ENCODE results near the gene ST3GAL4. TPM values are rescaled to one million over a fixed set of nuclear protein-coding genes. Genes with fewer than 3 reads are reported as not detected.
"Not testable (repeated sequence)": the region's sequence is repeated elsewhere in the genome, so short reads cannot be mapped to it uniquely, and the experiment has no call there.

ST3GAL4 gene
- total RNA-seq, 1 experiment from 2014 or later: 11.2 TPM

DNA sequence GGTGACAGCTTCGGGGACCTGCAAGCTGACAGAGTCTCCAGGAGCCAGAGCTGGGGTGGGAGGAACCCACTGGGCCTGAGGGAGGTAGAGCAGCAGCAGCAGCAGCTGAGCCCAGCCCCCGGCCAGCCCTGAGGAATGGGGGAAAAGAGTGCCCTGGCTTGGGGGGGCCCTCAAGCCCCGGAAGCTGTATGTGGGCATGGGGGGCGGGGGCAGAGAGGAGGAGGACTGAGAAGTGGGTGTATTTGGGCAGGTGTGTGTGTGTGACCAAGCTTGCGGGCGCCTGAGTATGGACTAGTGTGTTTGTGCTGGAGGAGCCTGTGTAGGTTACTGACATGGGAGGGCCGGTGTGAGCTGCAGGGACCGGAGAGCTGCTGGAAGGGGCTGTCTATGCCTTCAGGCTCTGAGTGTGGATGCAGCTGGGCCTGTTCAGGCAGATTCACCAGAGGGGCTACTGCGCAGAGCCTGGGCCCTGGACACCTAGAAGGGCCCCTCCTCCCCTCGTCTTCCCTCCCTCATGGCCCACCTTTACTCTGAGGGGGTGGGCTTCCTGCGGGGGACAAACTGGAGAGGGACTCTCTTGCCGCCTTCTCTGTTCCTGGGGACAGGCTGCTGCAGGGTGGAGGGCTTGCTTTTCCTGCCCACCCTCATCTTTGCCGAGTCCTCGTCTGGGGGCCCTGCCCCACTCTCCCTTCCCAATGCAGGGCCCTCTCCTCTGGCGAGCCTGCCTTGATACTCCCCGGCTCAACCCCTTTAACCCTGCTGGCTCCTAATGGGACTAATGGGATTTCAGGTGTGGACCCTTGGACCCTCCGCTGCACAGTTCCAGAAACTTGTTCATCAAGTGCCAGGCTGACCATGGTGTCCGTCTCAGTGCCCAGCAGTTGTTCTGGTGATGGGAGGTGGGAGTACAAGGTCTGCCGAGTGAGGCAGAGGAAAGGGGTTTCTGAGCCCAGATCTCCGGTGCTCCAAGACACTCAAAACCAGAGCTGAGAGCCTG is 28.2 kb downstream of the ST3GAL4 start:
- CTCF ChIA-PET: no interaction called here
- no peak overlapping the region for H3K4me3 Mint-ChIP-seq (ENCODE audit: unreplicated experiment)

DNA sequence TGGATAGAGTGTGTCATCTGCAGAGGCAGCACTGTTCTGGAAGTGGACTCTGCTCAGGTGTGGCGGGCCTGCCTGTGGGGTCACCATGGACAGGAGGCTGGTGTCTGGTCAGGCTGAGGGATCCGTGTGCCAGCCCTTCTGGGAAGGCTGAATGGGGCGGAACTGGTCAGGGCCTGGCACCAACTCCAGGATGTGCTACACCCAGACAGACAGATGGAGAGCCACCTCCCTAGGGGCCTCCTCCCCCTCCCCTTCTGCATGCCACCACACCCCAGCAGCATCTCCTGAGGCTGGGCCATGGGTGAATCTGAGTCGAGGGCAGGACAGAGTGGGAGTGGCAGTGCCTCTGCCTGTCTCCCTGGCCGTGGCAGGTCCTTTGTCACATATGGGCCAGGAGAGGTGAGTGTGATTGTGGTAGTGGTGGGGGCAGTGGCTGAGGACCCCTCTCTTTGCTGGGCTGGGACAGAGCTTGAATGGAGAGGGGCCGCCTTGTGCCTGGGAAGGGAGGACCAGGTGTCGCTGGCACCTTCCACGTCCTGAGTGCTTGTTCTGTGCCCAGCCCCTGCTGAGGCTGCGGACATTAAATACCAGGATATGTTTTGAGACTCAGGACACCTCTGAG is 29.1 kb downstream of the ST3GAL4 start:
- H3K27me3 Mint-ChIP-seq (ENCODE audit: insufficient read depth, unreplicated experiment): no peaks in the 10 kb centered on the region
- ChIA-PET POLR2A (no interaction called here), CTCF (no interaction called here)
- no peaks in the 10 kb centered on the region for H3K9me3 Mint-ChIP-seq (ENCODE audit: unreplicated experiment)
- H3K36me3 Mint-ChIP-seq (ENCODE audit: insufficient read depth, unreplicated experiment): no peaks in the 10 kb centered on the region
- no peaks in the 10 kb centered on the region for H3K27me3 ChIP-seq (replicated peaks; ENCODE audit: control insufficient read depth, insufficient read depth, low read length)
- H3K4me1 ChIP-seq: peaks cover 12% of the 10 kb centered on the region; the same call in 1 of the 2 replicates
- DNase-seq: no peak
- H3K4me3 Mint-ChIP-seq (ENCODE audit: unreplicated experiment): no peak overlapping the region
- H3K9me3 ChIP-seq: no peaks in the 10 kb centered on the region
- H3K27ac Mint-ChIP-seq (ENCODE audit: unreplicated experiment): peak overlapping the region; percentile 35
- H3K36me3 ChIP-seq (ENCODE audit: control insufficient read depth, insufficient read depth, low read length): no peaks in the 10 kb centered on the region
- H3K4me3 ChIP-seq (ENCODE audit: low read depth, low read length): no peak overlapping the region
- BruUV-seq (replicated peaks): no TSS peak
- intact Hi-C loops (cut with micrococcal nuclease; ENCODE audit: unreplicated experiment): no loop called here
- H3K4me1 Mint-ChIP-seq (ENCODE audit: low read depth, unreplicated experiment): no peaks in the 10 kb centered on the region
- TF ChIP-seq, protein P1, sequence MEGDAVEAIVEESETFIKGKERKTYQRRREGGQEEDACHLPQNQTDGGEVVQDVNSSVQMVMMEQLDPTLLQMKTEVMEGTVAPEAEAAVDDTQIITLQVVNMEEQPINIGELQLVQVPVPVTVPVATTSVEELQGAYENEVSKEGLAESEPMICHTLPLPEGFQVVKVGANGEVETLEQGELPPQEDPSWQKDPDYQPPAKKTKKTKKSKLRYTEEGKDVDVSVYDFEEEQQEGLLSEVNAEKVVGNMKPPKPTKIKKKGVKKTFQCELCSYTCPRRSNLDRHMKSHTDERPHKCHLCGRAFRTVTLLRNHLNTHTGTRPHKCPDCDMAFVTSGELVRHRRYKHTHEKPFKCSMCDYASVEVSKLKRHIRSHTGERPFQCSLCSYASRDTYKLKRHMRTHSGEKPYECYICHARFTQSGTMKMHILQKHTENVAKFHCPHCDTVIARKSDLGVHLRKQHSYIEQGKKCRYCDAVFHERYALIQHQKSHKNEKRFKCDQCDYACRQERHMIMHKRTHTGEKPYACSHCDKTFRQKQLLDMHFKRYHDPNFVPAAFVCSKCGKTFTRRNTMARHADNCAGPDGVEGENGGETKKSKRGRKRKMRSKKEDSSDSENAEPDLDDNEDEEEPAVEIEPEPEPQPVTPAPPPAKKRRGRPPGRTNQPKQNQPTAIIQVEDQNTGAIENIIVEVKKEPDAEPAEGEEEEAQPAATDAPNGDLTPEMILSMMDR (IDR thresholded peaks at IDR 0.05; ENCODE audit: insufficient read depth in 1 of 2, low read depth in 1 of 2, low read length in 1 of 2, severe bottlenecking in 1 of 2, unreplicated experiment in 1 of 2): no peak

More for the DNA sequence above, 28.2 kb downstream of the ST3GAL4 start:
- no TSS peak for BruUV-seq (replicated peaks)
- no peak overlapping the region for H3K4me3 ChIP-seq (ENCODE audit: low read depth, low read length)
- peak overlapping the region; percentile 35 for H3K27ac Mint-ChIP-seq (ENCODE audit: unreplicated experiment)
- no peaks in the 10 kb centered on the region for H3K36me3 Mint-ChIP-seq (ENCODE audit: insufficient read depth, unreplicated experiment)
- H3K4me1 ChIP-seq: peaks cover 12% of the 10 kb centered on the region; the same call in 1 of the 2 replicates
- POLR2A ChIA-PET: no interaction called here
- intact Hi-C loops (cut with micrococcal nuclease; ENCODE audit: unreplicated experiment): no loop called here
- no peaks in the 10 kb centered on the region for H3K9me3 Mint-ChIP-seq (ENCODE audit: unreplicated experiment)
- no peaks in the 10 kb centered on the region for H3K27me3 ChIP-seq (replicated peaks; ENCODE audit: control insufficient read depth, insufficient read depth, low read length)
- H3K9me3 ChIP-seq: no peaks in the 10 kb centered on the region
- no peaks in the 10 kb centered on the region for H3K27me3 Mint-ChIP-seq (ENCODE audit: insufficient read depth, unreplicated experiment)
- no peaks in the 10 kb centered on the region for H3K36me3 ChIP-seq (ENCODE audit: control insufficient read depth, insufficient read depth, low read length)
- DNase-seq: no peak
- TF ChIP-seq, protein P1 (IDR thresholded peaks at IDR 0.05; ENCODE audit: insufficient read depth in 1 of 2, low read depth in 1 of 2, low read length in 1 of 2, severe bottlenecking in 1 of 2, unreplicated experiment in 1 of 2): no peak
- no peaks in the 10 kb centered on the region for H3K4me1 Mint-ChIP-seq (ENCODE audit: low read depth, unreplicated experiment)

DNA sequence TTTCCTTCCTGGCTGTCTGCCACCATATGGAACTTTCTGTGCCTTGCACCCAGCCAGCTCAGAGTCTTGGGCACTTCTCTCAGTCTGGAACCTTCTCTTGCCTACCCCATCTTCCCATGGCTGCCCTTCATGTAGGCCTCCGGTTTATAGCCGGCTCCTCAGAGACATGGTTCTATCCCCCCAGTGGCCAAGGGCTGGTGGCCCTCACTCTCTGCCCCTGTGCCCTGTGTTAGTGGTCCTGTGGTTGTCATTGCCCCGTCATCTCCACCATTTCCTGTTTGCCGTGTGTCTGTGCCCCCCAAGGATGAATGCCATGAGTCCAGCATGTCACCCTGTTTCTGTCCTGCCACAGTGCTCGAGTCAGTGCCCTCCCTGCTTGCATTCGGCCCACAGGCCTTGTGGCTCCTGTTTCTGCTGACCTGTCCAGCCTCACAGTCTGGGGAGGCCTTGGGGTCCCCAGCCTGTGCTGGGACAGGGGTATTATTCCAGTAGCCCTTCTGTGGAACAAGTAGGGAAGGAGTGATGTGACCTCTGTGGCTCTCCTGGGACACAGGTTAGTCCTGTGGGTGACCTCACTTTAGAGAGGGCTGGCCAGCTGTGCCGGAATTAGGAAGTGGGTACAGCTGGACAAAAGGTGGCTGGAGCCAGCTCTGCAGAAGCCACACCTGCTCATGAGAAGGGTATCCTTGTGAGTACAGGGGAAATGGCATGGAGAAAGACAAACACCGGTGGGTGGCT is 30.7 kb downstream of the ST3GAL4 start:
- H3K27me3 Mint-ChIP-seq (ENCODE audit: insufficient read depth, unreplicated experiment): no peaks in the 10 kb centered on the region
- no peaks in the 10 kb centered on the region for H3K27me3 ChIP-seq (replicated peaks; ENCODE audit: control insufficient read depth, insufficient read depth, low read length)
- TF ChIP-seq, protein P1 (IDR thresholded peaks at IDR 0.05; ENCODE audit: insufficient read depth in 1 of 2, low read depth in 1 of 2, low read length in 1 of 2, severe bottlenecking in 1 of 2, unreplicated experiment in 1 of 2): no peak
- no TSS peak for BruUV-seq (replicated peaks)
- H3K36me3 Mint-ChIP-seq (ENCODE audit: insufficient read depth, unreplicated experiment): no peaks in the 10 kb centered on the region
- DNase-seq: no peak
- H3K4me1 Mint-ChIP-seq (ENCODE audit: low read depth, unreplicated experiment): no peaks in the 10 kb centered on the region
- intact Hi-C loops (cut with micrococcal nuclease; ENCODE audit: unreplicated experiment): no loop called here
- H3K9me3 ChIP-seq: no peaks in the 10 kb centered on the region
- H3K4me3 ChIP-seq (ENCODE audit: low read depth, low read length): no peak overlapping the region
- CTCF ChIA-PET: interaction anchor here (0.7 kb wide), 1 partner anchor 1020 kb away, joined by 4 read pairs; no protein-coding TSS in a partner anchor
- POLR2A ChIA-PET: no interaction called here
- no peak overlapping the region for H3K27ac Mint-ChIP-seq (ENCODE audit: unreplicated experiment)
- no peak overlapping the region for H3K4me3 Mint-ChIP-seq (ENCODE audit: unreplicated experiment)
- H3K9me3 Mint-ChIP-seq (ENCODE audit: unreplicated experiment): no peaks in the 10 kb centered on the region
- peaks cover 12% of the 10 kb centered on the region; the same call in 1 of the 2 replicates for H3K4me1 ChIP-seq
- no peaks in the 10 kb centered on the region for H3K36me3 ChIP-seq (ENCODE audit: control insufficient read depth, insufficient read depth, low read length)

DNA sequence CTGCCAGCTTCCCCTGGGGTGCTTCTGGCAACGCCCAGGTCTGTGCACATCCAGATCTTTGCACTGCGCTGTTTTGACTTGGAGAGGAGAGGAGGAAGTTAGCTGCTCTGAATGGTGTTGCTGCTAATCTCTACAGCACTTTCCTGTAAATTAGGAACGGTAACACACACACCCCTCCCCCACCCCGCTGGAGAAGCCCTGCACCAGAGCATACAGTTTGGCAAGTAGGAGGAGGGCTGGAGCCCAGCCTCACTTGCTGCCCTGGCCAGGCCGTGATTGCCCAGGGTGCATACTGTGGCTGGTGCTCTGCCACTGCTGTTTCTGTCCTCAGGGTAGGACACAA is 31.2 kb downstream of the ST3GAL4 start:
- BruUV-seq (replicated peaks): not testable (repeated sequence)

More for the DNA sequence above, 31.2 kb downstream of the ST3GAL4 start:
- H3K4me3 ChIP-seq (ENCODE audit: low read depth, low read length); H3K4me1 Mint-ChIP-seq (ENCODE audit: low read depth, unreplicated experiment); CTCF ChIA-PET; H3K9me3 ChIP-seq; H3K36me3 Mint-ChIP-seq (ENCODE audit: insufficient read depth, unreplicated experiment); H3K27ac Mint-ChIP-seq (ENCODE audit: unreplicated experiment); DNase-seq; POLR2A ChIA-PET; H3K27me3 Mint-ChIP-seq (ENCODE audit: insufficient read depth, unreplicated experiment); intact Hi-C loops (cut with micrococcal nuclease; ENCODE audit: unreplicated experiment); H3K4me3 Mint-ChIP-seq (ENCODE audit: unreplicated experiment); H3K9me3 Mint-ChIP-seq (ENCODE audit: unreplicated experiment); H3K27me3 ChIP-seq (replicated peaks; ENCODE audit: control insufficient read depth, insufficient read depth, low read length); H3K36me3 ChIP-seq (ENCODE audit: control insufficient read depth, insufficient read depth, low read length): not testable (repeated sequence)
- peaks cover 12% of the 10 kb centered on the region; the same call in 1 of the 2 replicates for H3K4me1 ChIP-seq
